Kidney epithelial cell (primary cell): Measurements from ENCODE around the gene UBE2E1. TPM values are rescaled to one million over a fixed set of nuclear protein-coding genes. Genes with fewer than 3 reads are reported as not detected.

Source experiments
- DNase-seq: peaks from one replicate; pipeline ENCODE4 v3.0.0-alpha.2; 2010; ENCODE audit warnings: low read depth
- H3K27me3 ChIP-seq: 2 replicates; pipeline ENCODE4 v1.6.0; 2011; ENCODE audit warnings: low read length; ENCODE audit not compliant: control insufficient read depth, insufficient read depth
- H3K36me3 ChIP-seq: 2 replicates; pipeline ENCODE4 v1.5.1; 2011; ENCODE audit warnings: low read length; ENCODE audit not compliant: control insufficient read depth, insufficient read depth
- H3K4me3 ChIP-seq: 2 replicates; pipeline ENCODE4 v1.5.1; 2011; ENCODE audit warnings: low read depth, mild to moderate bottlenecking, control low read depth, low read length
- CTCF ChIP-seq: IDR thresholded peaks from 2 replicates; pipeline ENCODE4 v1.5.1; 2011; ENCODE audit warnings: mild to moderate bottlenecking, moderate library complexity, low read length, control low read depth, inconsistent platforms; ENCODE audit not compliant: insufficient read depth, poor library complexity, severe bottlenecking
- total RNA-seq: library from RNA; depleted of rRNA; stranded (reverse); fragments of >200 nt; gene quantifications from 2 replicates; pipeline ENCODE4 v1.2.3, GENCODE V29; 2015

UBE2E1 gene
- total RNA-seq, 1 donor from 2014 or later = 68.4 TPM

DNA sequence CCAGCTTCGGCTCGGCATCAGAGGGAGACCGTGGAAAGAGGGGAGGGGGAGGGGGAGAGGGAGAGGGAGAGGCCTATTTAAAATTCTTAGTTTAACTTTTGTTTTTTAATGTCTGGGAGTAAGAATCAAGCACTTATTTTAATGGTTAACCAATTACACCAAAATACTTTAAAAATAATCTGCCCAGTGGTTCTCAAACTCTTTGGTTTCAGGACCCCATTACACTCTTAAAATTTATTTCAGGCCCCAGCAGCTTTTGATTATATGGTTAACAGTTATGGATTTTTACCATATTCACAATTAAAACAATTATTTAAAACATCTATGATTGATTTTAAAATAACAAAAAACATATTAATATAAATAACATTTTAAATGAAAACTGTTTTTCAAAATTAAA, 66.6 kb downstream of the UBE2E1 start:
- Histone ChIP-seq H3K27me3 (no peaks in the 10 kb centered on the region), H3K4me3 (no peak overlapping the region), H3K36me3 (no peaks in the 10 kb centered on the region)
- no peak for TF ChIP-seq CTCF
- no peak for DNase-seq

DNA sequence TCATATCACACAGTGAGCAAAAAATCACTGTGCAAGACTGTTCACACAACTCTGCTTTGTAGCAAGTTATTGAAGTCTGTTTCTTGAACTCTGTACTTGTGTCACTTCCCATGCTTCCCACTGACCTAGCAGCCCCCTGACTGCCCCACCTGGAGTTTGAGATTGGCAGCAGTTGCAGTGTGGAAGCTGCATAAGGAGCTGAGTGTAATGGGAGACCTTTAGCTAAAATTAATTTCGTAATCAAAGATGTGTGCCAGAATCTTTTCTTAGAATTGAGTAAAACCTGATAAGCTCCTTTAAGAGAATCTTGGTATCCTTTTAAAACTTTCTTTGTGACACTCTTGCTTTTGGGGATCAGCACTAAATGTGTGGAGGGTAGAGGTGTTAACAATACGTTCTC, 68.2 kb downstream of the UBE2E1 start:
- no peaks in the 10 kb centered on the region for H3K36me3 ChIP-seq
- TF ChIP-seq CTCF = no peak
- DNase-seq = no peak
- no peaks in the 10 kb centered on the region for H3K27me3 ChIP-seq
- H3K4me3 ChIP-seq = no peak overlapping the region

GRCh38 chr3:23874359-23875112, 68.8 kb downstream of the UBE2E1 start:
- no peaks in the 10 kb centered on the region for H3K36me3 ChIP-seq
- no peak for TF ChIP-seq CTCF
- DNase-seq = no peak
- H3K4me3 ChIP-seq = no peak overlapping the region
- no peaks in the 10 kb centered on the region for H3K27me3 ChIP-seq

DNA sequence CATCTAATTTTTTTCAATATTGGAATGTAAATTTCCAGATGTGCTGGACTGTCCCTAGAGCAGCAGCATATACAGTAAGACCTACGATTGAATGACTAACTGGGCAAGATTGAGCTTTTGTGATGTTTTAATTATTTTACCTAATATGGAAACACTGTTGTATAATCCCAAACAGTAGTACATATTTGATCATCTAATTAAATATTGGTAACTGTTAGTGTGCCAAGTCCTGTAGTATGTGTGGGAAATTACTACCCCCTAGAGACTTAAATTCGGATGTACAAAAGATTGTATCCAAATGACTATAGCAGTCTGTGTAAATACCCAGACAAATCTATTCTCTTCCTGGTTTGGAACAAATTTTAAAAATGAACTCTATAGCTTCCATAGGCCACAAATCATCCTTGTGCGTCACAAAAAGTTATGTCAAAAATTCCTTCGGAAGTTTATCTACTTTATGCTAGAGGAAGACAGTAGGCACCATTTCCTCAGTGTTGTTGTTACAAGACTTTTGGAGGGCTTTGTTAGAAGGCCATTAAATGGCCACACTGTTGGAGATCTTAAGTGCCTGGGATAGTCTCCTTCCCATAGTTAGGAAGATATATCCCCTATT, 69.5 kb downstream of the UBE2E1 start:
- TF ChIP-seq CTCF = no peak
- Histone ChIP-seq H3K27me3 (no peaks in the 10 kb centered on the region), H3K36me3 (no peaks in the 10 kb centered on the region), H3K4me3 (no peak overlapping the region)
- DNase-seq = no peak

DNA sequence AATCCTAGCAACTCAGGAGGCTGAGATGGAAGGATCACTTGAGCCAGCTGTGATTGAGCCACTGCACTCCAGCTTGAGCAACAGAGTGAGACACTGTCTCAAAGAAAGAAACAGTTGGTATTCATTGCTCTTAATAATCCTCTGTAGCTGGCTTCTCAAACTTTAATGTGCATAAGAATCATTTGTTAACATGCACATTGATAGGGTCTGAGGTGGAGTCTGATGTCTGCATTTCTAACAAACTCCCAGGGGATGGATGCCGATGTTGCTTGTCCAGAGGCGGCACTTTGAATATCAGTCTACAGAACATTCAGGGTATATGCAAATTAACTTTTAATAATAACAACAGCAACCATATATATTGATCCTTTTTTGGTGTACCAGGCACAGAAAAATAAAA, 71.2 kb downstream of the UBE2E1 start:
- DNase-seq = no peak
- H3K27me3 ChIP-seq = no peaks in the 10 kb centered on the region
- H3K4me3 ChIP-seq = no peak overlapping the region
- no peak for TF ChIP-seq CTCF
- H3K36me3 ChIP-seq = no peaks in the 10 kb centered on the region
